Retinal pigment epithelial cell (primary cell): ENCODE data around the gene ZNF423.

ENCODE experiments used
- DNase-seq: peaks from one replicate; pipeline ENCODE4 v3.0.0-alpha.2; 2010; ENCODE audit warnings: low read depth
- H3K4me3 ChIP-seq: 2 replicates; pipeline ENCODE4 v1.5.1; 2011; ENCODE audit warnings: mild to moderate bottlenecking, low read length, control low read depth, moderate library complexity
- CTCF ChIP-seq: conservative IDR thresholded peaks from 2 replicates; pipeline ENCODE4 v1.5.1; 2011; ENCODE audit warnings: low read depth, low read length, control low read depth, inconsistent platforms

ZNF423 gene

GRCh38 chr16:49542946-49543630 lies 312.8 kb downstream of the ZNF423 start:
- no peak for TF ChIP-seq CTCF
- no peak overlapping the region for H3K4me3 ChIP-seq
- no peak for DNase-seq

- no peak for DNase-seq
- H3K4me3 ChIP-seq, result no peak overlapping the region
- no peak for TF ChIP-seq CTCF
Measured at GRCh38 chr16:49542391-49542891, 313.5 kb downstream of the ZNF423 start.

- TF ChIP-seq CTCF, result no peak
- DNase-seq, result no peak
- H3K4me3 ChIP-seq, result no peak overlapping the region
Measured at GRCh38 chr16:49540836-49541235, 315.1 kb downstream of the ZNF423 start.

GRCh38 chr16:49539758-49540157 lies 316.2 kb downstream of the ZNF423 start:
- no peak for TF ChIP-seq CTCF
- no peak overlapping the region for H3K4me3 ChIP-seq
- no peak for DNase-seq

- no peak overlapping the region for H3K4me3 ChIP-seq
- DNase-seq, result no peak
- TF ChIP-seq CTCF, result no peak
Measured at GRCh38 chr16:49537924-49538459, 317.9 kb downstream of the ZNF423 start.

- no peak for DNase-seq
- TF ChIP-seq CTCF, result no peak
- no peak overlapping the region for H3K4me3 ChIP-seq
Measured at GRCh38 chr16:49534901-49535610, 320.9 kb downstream of the ZNF423 start.
